OCI-LY3 (cell line): ENCODE data around the gene CSPG4.

Experiments used
- CTCF ChIP-seq: fragments of 200-600, 300-600 bp; sonication (generic); IDR thresholded peaks from 2 replicates; pipeline ENCODE4 v1.5.1; 2014; ENCODE audit warnings: antibody characterized with exemption, low read length, low read depth
- EZH2phosphoT487 ChIP-seq: fragments of 200-600 bp; shearing (Covaris generic); IDR thresholded peaks from 2 replicates; pipeline ENCODE4 v1.6.1; 2018; ENCODE audit warnings: antibody characterized with exemption, mixed run types, low read depth

DNA sequence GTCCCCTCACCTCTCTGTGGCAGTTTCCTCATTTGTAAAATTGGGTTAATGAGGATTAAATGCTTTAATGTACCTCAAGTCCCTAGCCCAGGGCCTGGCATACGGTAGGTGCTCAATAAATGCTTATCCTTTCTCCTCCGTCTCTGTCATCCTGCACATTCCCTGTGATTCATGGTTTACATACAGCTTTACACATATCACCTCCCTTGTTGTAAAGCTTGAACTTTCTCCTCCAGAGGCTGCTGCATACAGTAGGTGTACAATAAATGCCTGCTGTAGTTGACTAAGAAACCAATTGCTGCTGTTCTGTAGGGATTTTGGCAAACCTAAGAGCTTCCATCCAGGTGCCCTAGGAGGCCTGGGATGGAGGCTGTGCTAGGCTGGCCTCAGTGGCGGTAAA lies 1.5 kb upstream of the CSPG4 start:
- no peak for TF ChIP-seq CTCF
- no peak for TF ChIP-seq EZH2phosphoT487
